Measurements from ENCODE around the gene PAPSS1. TPM values are rescaled to one million over a fixed set of nuclear protein-coding genes. Genes with fewer than 3 reads are reported as not detected.

The PAPSS1 gene
- total and polyA plus RNA-seq, 2 donors (not counting 3 experiments of a cell fraction or from before 2014, with no cell fraction given), result 69.6 to 77.2 TPM

GRCh38 chr4:107643021-107643420 is 77.0 kb downstream of the PAPSS1 start:
- Histone ChIP-seq H3K4me3 (replicated peaks in 1 of 3; ENCODE audit: insufficient read depth in 1 of 3, low read depth in 1 of 3, low read length in 3 of 3) (no peak overlapping the region), H3K9me3 (replicated peaks; ENCODE audit: control insufficient read depth, insufficient read depth, low read length) (no peaks in the 10 kb centered on the region), H3K4me2 (ENCODE audit: insufficient read depth, low read length) (no peak overlapping the region), H2AFZ (ENCODE audit: low read depth, low read length) (no peak overlapping the region), H3K27ac (ENCODE audit: insufficient read depth, low read depth, low read length) (no peak overlapping the region), H4K20me1 (replicated peaks; ENCODE audit: control insufficient read depth, extremely low read depth, insufficient read depth, low read length) (no peaks in the 10 kb centered on the region), H3K36me3 (ENCODE audit: control insufficient read depth in 2 of 2, extremely low read depth in 1 of 2, insufficient read depth in 2 of 2, low read length in 2 of 2) (peaks cover 5 to 7% of the 10 kb centered on the region in 2 experiments), H3K27me3 (ENCODE audit: control insufficient read depth in 2 of 2, insufficient read depth in 2 of 2, low read length in 2 of 2) (no peaks in the 10 kb centered on the region), H3K9ac (replicated peaks; ENCODE audit: extremely low read depth, insufficient read depth, low read length) (no peak overlapping the region), H3K4me1 (ENCODE audit: control insufficient read depth, extremely low read depth, insufficient read depth, low read length) (no peaks in the 10 kb centered on the region), H3K9me1 (replicated peaks; ENCODE audit: control insufficient read depth, extremely low read depth, insufficient read depth, low read length) (no peaks in the 10 kb centered on the region), H3K79me2 (ENCODE audit: control insufficient read depth, insufficient read depth, low read length) (no peaks in the 10 kb centered on the region)
- dilution Hi-C loops (cut with MboI; ENCODE audit: extremely low pct_ligation_motif_present, low sequenced_read_pairs), result no loop called here
- no TSS peak for BruUV-seq (replicated peaks)
- TF ChIP-seq MYC (IDR thresholded peaks at IDR 0.05; ENCODE audit: low read depth, low read length), result no peak
- no peak for TF ChIP-seq JUN (IDR thresholded peaks at IDR 0.05; ENCODE audit: borderline replicate concordance, insufficient read depth, insufficient read length, low read depth)
- no peak for TF ChIP-seq POLR2A (IDR thresholded peaks at IDR 0.05; ENCODE audit: low read depth, low read length)
- no peak for TF ChIP-seq FOS (IDR thresholded peaks at IDR 0.05; ENCODE audit: borderline replicate concordance, insufficient read depth, low read length)
- TF ChIP-seq, protein P1, sequence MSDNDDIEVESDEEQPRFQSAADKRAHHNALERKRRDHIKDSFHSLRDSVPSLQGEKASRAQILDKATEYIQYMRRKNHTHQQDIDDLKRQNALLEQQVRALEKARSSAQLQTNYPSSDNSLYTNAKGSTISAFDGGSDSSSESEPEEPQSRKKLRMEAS (IDR thresholded peaks at IDR 0.05; ENCODE audit: insufficient read depth, insufficient read length), result no peak
- no peak for TF ChIP-seq EZH2 (IDR thresholded peaks at IDR 0.05; ENCODE audit: borderline replicate concordance, low read depth, low read length, severe bottlenecking)
- TF ChIP-seq GATA2 (IDR thresholded peaks at IDR 0.05; ENCODE audit: insufficient read depth, insufficient read length, low read depth, low read length), result no peak
- TF ChIP-seq CTCF (IDR thresholded peaks at IDR 0.05; ENCODE audit: extremely low read depth in 1 of 2, insufficient read depth in 1 of 2, low read depth in 1 of 2, low read length in 2 of 2), result no peak
- no peak for TF ChIP-seq POLR2AphosphoS5 (IDR thresholded peaks at IDR 0.05; ENCODE audit: insufficient read depth, low read depth, low read length)
- DNase-seq (ENCODE audit: low read depth, low spot score) (no peak), FAIRE-seq (no peak)
- POLR2A ChIA-PET, result no interaction called here
- intact Hi-C loops (cut with micrococcal nuclease), result no loop called here
- CTCF ChIA-PET, result no interaction called here
